Brain pericyte (primary cell): Measurements from ENCODE around the gene ZNF276.
"Not testable (repeated sequence)": the region's sequence is repeated elsewhere in the genome, so short reads cannot be mapped to it uniquely, and the experiment has no call there.

Source experiments
- DNase-seq: peaks from one replicate; pipeline ENCODE4 v3.0.0-alpha.2; 2012; ENCODE audit warnings: low read depth, low spot score

The ZNF276 gene

DNA sequence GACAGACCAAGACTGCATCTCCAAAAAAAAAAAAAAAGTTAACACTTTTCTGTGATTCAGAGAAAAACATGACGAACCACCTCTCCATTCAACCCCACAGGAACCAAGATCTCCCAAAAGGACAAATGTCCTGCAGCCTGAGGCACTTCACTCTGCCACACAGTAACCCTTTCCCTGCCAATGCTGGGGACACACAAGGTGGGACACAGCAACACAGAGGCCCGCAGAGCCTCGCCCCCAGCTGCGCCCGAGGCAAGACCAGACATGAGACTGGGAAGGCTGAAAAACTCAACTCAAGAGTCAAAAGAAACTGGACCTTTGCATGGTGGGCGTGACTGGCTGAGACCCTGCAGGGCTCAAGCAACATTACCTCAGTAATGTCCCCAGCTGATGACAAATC lies 61.2 kb downstream of the ZNF276 start:
- DNase-seq = no peak

DNA sequence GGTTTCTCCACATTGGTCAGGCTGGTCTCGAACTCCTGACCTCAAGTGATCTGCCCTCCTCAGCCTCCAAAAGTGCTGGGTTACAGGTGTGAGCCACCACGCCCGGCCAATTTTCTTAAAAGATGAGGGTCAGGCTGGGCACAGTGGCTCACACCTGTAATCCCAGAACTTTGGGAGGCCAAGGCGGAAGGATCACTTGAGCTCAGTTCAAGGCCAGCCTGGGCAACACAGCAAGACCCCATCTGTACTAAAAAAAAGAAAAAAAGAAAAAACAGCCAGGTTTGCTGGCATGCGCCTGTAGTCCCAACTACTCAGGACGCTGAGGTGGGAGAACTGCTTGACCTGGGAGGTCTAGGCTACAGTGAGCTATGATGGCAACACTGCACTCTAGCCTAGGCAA lies 62.6 kb downstream of the ZNF276 start:
- DNase-seq = not testable (repeated sequence)

DNA sequence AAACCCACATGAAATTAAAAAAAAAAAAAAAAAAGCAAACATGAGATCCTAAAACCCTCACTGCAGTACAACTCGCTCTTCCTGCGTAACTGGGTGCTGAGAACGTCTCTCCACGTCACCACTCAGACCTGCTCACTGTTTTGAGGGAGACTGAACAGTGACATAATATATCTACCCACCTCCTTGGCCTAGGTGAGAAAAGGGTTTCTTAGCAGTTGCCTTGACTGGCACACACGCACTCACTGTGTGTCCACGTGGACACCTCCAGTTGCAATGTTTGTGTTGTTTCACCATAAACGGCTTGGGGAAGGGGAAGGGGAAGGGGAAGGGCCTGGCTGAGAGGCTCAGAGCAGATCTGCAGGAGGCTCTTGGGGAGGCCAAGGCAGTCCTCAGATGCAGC lies 63.1 kb downstream of the ZNF276 start:
- no peak for DNase-seq

DNA sequence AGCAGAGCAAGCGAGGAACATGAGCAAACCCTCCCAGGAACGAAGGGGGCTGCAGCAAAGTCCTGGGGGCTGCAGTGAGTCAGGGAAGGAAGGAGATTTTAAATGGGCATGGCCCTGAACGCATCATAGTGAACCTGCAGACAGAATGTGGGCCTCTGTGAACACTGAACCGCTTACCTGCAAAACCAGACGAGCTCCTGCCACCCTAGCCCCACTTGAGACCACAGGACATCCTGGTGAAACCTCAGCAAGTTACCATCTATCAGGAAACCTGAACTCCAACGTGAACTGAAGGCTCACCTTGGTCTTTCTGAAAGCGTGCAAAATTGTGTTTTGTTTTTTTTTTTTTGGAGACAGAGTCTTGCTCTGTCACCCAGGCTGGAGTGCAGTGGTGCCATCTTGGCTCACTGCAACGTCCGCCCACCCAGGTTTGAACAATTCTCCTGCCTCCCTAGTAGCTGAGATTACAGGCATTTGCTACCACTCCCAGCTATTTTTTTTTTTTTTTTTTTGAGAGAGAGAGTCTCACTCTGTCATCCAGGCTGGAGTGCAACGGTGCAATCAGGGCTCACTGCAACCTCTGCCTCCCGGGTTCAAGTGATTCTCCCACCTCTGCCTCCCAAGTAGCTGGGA lies 64.3 kb downstream of the ZNF276 start:
- no peak for DNase-seq

DNA sequence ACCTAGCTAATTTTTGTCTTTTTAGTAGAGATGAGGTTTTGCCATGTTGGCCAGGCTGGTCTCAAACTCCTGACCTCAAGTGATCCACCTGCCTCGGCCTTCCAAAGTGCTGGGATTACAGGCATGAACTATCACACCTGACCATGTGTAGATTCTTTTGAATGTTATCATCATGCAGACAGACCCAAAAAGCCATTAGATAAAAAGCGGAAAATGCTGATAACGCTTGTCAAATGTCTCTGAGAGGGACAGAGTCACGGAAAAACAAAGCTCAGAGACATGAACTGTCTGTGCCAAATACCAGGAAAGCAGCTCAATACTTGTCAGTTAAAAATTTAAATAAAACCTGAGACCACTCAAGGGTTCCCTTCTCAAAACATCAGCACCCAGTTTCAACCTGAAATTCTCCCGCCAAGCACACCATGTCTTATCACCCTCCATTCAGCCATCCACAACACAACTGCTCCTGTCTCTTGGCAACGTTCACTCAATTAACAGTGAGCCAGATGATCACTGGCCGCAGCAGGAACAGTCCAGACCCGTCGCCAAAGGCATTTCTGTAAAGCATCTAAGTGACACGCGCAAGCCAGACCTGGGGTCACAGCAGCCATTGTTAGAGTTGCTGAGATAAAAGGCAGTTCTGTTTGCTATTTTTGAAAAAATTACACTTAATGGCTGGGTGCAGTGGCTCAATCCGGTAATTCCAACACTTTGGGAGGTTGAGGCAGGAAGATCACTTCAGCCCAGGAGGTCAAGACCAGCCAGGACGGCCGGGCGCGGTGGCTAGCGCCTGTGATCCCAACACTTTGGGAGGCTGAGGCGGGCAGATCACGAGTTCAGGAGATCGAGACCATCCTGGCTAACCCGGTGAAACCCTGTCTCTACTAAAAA lies 65.4 kb downstream of the ZNF276 start:
- no peak for DNase-seq

DNA sequence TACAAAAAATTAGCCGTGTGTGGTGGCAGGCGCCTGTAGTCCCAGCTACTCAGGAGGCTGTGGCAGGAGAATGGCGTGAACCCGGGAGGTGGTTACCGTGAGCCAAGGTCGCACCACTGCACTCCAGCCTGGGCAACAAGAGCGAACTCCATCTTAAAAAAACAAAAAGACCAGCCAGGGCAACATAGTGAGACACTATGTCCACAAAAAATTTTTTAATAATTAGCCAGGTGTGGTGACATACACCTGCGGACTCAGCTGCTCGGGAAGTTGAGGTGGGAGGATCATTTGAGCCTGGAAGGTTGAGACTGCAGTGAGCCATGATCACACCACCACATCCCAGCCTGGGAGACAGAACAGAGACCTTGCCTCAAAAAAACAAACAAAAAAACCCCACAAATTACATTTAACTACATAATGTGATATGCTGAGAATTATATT lies 66.0 kb downstream of the ZNF276 start:
- no peak for DNase-seq
